HG03442 (cell line): Measurements from ENCODE around the gene PARP2.
"Not testable (repeated sequence)": the region's sequence is repeated elsewhere in the genome, so short reads cannot be mapped to it uniquely, and the experiment has no call there.

Source experiments
- ATAC-seq: cut with Tn5 transposase; IDR thresholded peaks from one replicate; pipeline ENCODE4 v1.9.1; 2021; ENCODE audit warnings: mild to moderate bottlenecking, moderate library complexity; ENCODE audit not compliant: unreplicated experiment

The PARP2 gene

DNA sequence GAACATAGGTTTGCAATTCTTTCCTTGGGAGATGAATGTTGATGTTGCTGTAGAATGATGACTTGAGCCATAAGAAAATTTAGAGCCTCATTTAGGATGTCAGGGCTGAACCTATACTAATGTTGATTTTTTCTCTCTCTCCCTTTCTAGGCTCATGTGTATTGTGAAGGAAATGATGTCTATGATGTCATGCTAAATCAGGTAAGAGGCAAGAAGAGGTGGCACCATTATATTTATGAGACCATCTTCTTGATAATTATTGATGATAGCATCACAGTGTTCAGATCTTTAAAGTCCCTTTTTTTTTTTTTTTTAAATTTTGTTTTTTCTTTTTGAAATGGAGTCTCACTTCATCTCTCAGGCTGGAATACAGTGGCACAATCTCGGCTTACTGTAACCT lies 3.3 kb downstream of the PARP2 start:
- no peak for ATAC-seq

- ATAC-seq: no peak
Measured at GRCh38 chr14:20347747-20348146, 4.3 kb downstream of the PARP2 start.

DNA sequence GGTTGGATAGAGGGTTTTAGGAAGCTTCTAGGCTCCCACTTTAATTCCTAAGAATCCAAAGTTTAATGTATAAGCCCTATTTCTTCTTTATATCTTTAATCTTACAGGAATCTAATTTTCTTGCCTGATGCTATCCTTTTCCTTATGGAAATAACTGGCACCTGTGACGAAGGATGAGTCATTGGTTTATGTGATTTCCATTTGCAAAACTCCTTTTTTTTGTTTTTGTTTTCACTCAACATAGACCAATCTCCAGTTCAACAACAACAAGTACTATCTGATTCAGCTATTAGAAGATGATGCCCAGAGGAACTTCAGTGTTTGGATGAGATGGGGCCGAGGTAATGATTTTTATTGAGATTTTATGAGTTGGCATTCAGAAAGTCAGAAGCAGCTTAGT lies 6.8 kb downstream of the PARP2 start:
- ATAC-seq: no peak

DNA sequence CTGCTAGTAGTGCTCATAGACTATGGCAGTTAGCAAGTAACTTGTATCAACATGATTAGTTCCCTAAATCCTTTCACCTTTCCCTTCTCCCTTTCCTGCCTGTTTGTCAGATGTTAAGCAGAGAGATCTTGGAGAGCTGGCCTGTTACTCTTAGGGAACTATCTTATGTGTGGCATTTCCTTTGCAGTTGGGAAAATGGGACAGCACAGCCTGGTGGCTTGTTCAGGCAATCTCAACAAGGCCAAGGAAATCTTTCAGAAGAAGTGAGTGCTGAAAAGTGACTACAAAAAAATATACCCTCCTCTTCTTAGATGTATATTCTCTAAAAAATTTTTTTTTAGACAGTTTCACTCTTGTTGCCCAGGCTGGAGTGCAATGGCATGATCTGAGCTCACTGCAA lies 7.4 kb downstream of the PARP2 start:
- ATAC-seq: no peak

- ATAC-seq: no peak
Measured at GRCh38 chr14:20356422-20356821, 13.0 kb downstream of the PARP2 start.

- not testable (repeated sequence) for ATAC-seq
Measured at GRCh38 chr14:20358474-20358873, 15.0 kb downstream of the PARP2 start.

DNA sequence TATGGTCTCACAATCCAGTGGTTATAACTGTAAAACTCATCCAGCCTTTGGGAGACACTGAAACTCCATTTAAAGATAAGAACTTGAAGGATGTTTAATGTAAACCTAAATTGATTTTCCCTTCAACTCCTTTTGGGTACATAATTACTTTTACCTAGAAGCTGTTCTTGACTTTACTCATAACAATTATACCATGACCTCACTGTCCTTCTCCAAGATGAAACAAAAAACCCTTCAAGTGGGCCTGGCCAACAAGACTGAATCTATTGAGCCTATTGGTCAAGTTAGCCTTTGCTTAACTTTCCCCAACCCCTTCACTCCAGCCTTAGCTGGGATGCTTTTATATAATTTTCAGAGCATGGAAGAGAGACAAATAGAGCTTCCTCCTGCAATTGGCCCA lies 22.5 kb downstream of the PARP2 start:
- no peak for ATAC-seq

DNA sequence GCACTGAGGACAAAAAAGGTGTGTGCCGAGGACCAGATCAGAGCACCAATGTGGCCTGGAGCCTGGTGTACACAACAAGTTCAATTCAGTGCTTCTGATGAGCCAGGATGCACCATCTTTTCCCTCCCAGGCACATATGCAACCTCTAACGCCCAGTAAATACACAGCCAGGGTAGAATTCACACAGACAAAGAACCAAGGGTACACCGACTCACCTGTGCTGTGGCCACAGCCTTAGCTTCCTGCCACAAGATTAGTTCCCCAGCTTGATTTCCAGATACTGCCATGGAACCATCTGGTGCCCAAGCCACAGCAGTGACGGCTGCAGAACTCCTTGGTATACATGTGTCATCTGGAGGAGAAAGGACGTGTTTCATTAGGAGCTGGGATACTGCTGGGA lies 29.4 kb downstream of the PARP2 start:
- ATAC-seq: no peak

- ATAC-seq: no peak
Measured at GRCh38 chr14:20375471-20375870, 32.0 kb downstream of the PARP2 start.

DNA sequence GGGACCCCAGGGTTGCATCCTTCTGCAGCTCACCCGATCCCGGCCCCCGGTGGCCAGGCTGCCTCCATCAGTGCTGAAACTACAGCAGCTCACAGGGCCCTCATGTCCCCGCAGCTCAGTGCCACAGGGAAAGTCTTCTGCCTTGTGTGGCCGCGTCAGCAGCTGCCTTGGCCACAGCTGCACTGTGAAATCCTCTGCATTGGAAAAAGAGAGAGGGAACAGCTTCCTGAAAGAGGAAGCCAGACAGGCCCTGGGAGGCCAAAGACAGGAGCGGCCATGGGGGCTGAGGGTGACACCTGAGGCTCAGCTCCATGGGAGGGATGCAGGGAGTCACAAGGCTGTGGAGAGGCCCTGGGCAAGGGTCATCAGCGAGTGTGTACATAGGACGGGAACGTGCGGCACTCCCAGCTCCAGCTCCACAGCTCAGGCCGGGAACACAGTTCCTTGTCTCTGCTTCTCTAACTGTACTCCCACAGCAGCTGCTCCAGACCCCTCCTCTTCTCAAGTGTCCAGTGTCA lies 32.7 kb downstream of the PARP2 start:
- no peak for ATAC-seq

- no peak for ATAC-seq
Measured at GRCh38 chr14:20377171-20377570, 33.7 kb downstream of the PARP2 start.

GRCh38 chr14:20379743-20380142 lies 36.3 kb downstream of the PARP2 start:
- ATAC-seq: no peak

DNA sequence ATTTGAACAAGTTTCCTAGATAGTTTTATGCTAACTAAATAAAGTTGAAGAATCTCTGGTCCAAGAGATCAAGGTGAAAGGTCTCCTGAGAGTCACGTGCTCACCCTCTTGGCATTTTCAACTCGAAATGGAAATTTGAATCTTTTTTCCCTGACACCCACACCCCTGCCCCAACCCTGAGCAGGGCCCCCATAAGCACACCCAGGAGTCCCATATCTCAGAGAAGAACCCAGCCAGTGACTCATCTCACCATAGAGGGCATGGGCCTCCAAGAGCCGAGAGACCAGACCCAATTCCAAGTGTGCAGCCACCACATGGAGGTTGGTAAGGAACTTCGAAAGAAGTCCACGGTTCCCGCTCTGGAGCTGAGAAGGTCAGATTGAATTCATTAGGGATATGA lies 37.2 kb downstream of the PARP2 start:
- no peak for ATAC-seq

DNA sequence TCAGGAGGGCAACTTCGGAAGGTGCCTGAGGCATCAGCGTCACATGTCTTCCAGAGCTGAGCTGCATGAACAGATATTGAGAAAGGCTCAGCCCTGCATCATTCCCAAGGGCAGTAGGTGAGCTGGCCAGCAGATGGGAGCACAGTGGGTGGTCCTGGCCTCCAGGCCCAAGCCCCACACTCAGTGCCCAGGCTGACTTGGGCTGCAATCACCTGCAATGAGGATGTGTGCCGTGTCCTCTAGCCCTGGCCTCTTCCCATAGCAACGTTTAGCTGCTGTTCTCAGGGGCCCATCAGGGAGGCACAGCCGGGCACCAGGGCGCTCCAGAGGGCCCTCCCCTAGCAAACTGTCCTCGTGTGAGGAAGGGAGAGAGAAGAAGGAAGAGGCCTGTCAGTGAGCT lies 37.9 kb downstream of the PARP2 start:
- ATAC-seq: no peak

- no peak for ATAC-seq
Measured at GRCh38 chr14:20382526-20382925, 39.1 kb downstream of the PARP2 start.

- no peak for ATAC-seq
Measured at GRCh38 chr14:20383032-20383431, 39.6 kb downstream of the PARP2 start.

DNA sequence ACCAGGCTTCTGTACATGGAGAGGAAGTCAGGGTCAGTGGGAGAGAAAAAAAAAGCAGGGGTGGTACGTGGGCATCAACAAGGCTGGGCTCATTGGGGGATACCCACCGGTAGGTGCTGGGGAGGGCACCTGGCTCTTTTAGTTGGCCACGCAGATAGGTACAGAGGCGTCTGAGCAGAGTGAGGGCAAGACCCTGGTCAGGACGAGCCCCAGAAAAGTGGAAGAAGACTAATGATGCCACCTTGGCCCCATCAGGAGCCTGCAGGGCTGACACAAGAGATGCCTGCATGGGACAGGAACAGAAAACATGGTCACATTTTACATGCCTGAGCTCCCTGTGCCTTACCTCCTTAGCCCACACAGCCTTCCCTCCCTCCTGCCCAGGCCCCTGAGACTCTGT lies 40.2 kb downstream of the PARP2 start:
- no peak for ATAC-seq

GRCh38 chr14:20384321-20384720 lies 40.9 kb downstream of the PARP2 start:
- ATAC-seq: no peak

GRCh38 chr14:20384886-20385285 lies 41.5 kb downstream of the PARP2 start:
- no peak for ATAC-seq

- no peak for ATAC-seq
Measured at GRCh38 chr14:20386276-20386855, 42.9 kb downstream of the PARP2 start.

DNA sequence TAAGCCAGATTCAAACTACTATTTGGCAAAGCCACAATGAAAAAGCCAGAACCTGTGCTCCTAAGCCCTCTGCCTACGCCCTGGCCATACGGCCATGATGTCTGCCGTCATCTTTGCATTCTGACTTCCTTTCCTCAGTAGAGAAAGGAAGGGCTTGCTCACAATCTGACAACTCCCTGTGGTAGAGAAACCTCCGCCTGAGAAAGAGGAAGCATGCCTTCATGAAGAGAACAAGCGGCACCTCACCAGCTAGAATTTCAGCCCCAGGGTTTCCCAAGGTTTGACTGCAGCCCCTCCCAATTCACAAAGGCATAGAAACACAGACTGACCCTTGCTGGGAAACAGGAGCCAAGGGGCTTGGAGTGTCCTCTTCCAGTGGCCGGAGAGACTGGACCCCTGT lies 44.1 kb downstream of the PARP2 start:
- ATAC-seq: peak; percentile 68

DNA sequence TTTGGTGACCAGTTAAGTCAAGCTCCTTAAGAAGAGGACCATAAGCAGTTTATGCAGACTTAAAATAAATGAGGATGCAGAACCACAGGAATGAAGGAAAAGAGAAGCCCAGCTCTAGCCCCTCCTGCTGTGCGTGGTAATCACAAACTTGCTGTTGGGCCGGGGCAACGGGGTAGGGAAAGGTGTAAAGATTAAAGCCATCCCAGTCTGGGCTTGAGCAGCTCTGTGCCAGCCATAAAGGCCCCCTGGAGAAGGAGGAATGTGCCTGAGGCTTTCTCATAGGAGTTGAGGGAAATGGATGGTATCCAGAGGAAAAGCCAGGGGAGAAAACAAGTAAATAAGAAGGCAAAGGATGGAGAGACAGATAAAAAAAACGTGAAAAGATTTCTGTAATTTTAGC lies 44.7 kb downstream of the PARP2 start:
- no peak for ATAC-seq

DNA sequence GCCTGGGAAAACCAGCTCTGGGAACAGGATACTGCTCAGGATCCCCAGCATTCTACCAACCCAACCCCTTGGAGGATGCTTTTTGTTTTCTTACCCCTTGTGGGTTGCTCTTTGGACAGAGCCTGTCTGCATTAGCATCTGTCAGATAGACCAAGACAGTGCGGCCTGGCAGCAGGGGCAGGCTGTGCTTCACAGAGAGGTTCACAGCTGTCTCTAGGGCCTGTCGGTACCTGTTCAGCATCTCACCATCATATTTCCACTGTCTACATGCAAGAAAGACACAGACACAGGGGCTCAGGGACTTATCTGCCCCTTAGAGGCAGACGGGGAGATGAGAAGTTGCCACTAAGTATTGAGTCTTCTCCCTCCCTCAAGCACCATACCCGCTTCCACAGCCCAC lies 48.1 kb downstream of the PARP2 start:
- ATAC-seq: no peak
